ENCODE measurements around the gene CEP57L1. TPM values are rescaled to one million over a fixed set of nuclear protein-coding genes. Genes with fewer than 3 reads are reported as not detected.
A peak's percentile ranks its signal among the peaks of the same experiment; 100 is the strongest.
"Not testable (repeated sequence)": the region's sequence is repeated elsewhere in the genome, so short reads cannot be mapped to it uniquely, and the experiment has no call there.

The CEP57L1 gene
- polyA plus RNA-seq, 3 donors = 18.6 to 24.7 (median 19.6) TPM

- no peak for DNase-seq
Observed at GRCh38 chr6:109071125-109071917, 24.0 kb upstream of the CEP57L1 start.

GRCh38 chr6:109073344-109074132 is 21.8 kb upstream of the CEP57L1 start:
- peak; percentile 77 for DNase-seq

- DNase-seq = no peak
Observed at GRCh38 chr6:109074133-109074415, 21.2 kb upstream of the CEP57L1 start.

GRCh38 chr6:109075934-109076333 is 19.4 kb upstream of the CEP57L1 start:
- DNase-seq = no peak

- no peak for DNase-seq
Observed at GRCh38 chr6:109076377-109076776, 18.9 kb upstream of the CEP57L1 start.

- no peak for DNase-seq
Observed at GRCh38 chr6:109079981-109080380, 15.3 kb upstream of the CEP57L1 start.

GRCh38 chr6:109081026-109081425 is 14.3 kb upstream of the CEP57L1 start:
- DNase-seq = no peak

GRCh38 chr6:109081516-109082187 is 13.7 kb upstream of the CEP57L1 start:
- no peak for DNase-seq

- no peak for DNase-seq
Observed at GRCh38 chr6:109082188-109082577, 13.1 kb upstream of the CEP57L1 start.

GRCh38 chr6:109083657-109084056 is 11.7 kb upstream of the CEP57L1 start:
- no peak for DNase-seq

GRCh38 chr6:109084146-109084545 is 11.2 kb upstream of the CEP57L1 start:
- not testable (repeated sequence) for DNase-seq

GRCh38 chr6:109087661-109088264 is 7.5 kb upstream of the CEP57L1 start:
- no peak for DNase-seq

- DNase-seq = no peak
Observed at GRCh38 chr6:109088995-109089394, 6.3 kb upstream of the CEP57L1 start.

- DNase-seq = no peak
Observed at GRCh38 chr6:109091314-109092024, 3.8 kb upstream of the CEP57L1 start.

GRCh38 chr6:109092074-109092473 is 3.2 kb upstream of the CEP57L1 start:
- no peak for DNase-seq

GRCh38 chr6:109093732-109094415 is 1.4 kb upstream of the CEP57L1 start:
- no peak for DNase-seq

GRCh38 chr6:109094416-109095035 is 781 bp upstream of the CEP57L1 start, which contains the start of gene SESN1:
Gene SESN1 (minus strand): TSS chr6:109094846. CDS start chr6:109094073, 773 bp downstream.
- DNase-seq = peak; percentile 92

GRCh38 chr6:109095835-109096084 is 453 bp downstream of the CEP57L1 start:
- DNase-seq = no peak

GRCh38 chr6:109096208-109096607 is 901 bp downstream of the CEP57L1 start:
- no peak for DNase-seq

- DNase-seq = no peak
Observed at GRCh38 chr6:109097661-109098060, 2.4 kb downstream of the CEP57L1 start.

GRCh38 chr6:109102762-109103161 is 7.5 kb downstream of the CEP57L1 start:
- DNase-seq = no peak

Measured in renal pelvis (tissue), 4 donors.